GM21576 (cell line): ENCODE results near the gene PID1.
"Not testable (repeated sequence)": the region's sequence is repeated elsewhere in the genome, so short reads cannot be mapped to it uniquely, and the experiment has no call there.

Experiments used
- ATAC-seq: cut with Tn5 transposase; IDR thresholded peaks from one replicate; pipeline ENCODE4 v1.9.1; 2021; ENCODE audit warnings: mild to moderate bottlenecking, moderate library complexity; ENCODE audit not compliant: unreplicated experiment

Gene PID1

GRCh38 chr2:229083606-229084340 lies 187.3 kb downstream of the PID1 start:
- no peak for ATAC-seq

- ATAC-seq = no peak
Measured at GRCh38 chr2:229081411-229081810, 189.7 kb downstream of the PID1 start.

- no peak for ATAC-seq
Measured at GRCh38 chr2:229080172-229080571, 190.9 kb downstream of the PID1 start.

- not testable (repeated sequence) for ATAC-seq
Measured at GRCh38 chr2:229076886-229077285, 194.2 kb downstream of the PID1 start.

- ATAC-seq = no peak
Measured at GRCh38 chr2:229073935-229074334, 197.2 kb downstream of the PID1 start.

- ATAC-seq = no peak
Measured at GRCh38 chr2:229071292-229071976, 199.7 kb downstream of the PID1 start.

GRCh38 chr2:229066121-229066715 lies 204.9 kb downstream of the PID1 start:
- no peak for ATAC-seq

GRCh38 chr2:229064749-229065148 lies 206.3 kb downstream of the PID1 start:
- ATAC-seq = no peak

- ATAC-seq = no peak
Measured at GRCh38 chr2:229060147-229060546, 210.9 kb downstream of the PID1 start.

GRCh38 chr2:229059331-229060033 lies 211.6 kb downstream of the PID1 start:
- no peak for ATAC-seq

- ATAC-seq = no peak
Measured at GRCh38 chr2:229057976-229058553, 213.0 kb downstream of the PID1 start.

- ATAC-seq = no peak
Measured at GRCh38 chr2:229054311-229054710, 216.8 kb downstream of the PID1 start.

GRCh38 chr2:229051798-229052197 lies 219.3 kb downstream of the PID1 start:
- ATAC-seq = no peak

GRCh38 chr2:229050133-229050532 lies 221.0 kb downstream of the PID1 start:
- ATAC-seq = no peak

- ATAC-seq = no peak
Measured at GRCh38 chr2:229048134-229048533, 223.0 kb downstream of the PID1 start.

GRCh38 chr2:229045671-229046070 lies 225.4 kb downstream of the PID1 start:
- ATAC-seq = no peak

GRCh38 chr2:229044581-229044980 lies 226.5 kb downstream of the PID1 start:
- ATAC-seq = no peak

- no peak for ATAC-seq
Measured at GRCh38 chr2:229043681-229044080, 227.4 kb downstream of the PID1 start.

GRCh38 chr2:229042349-229042748 lies 228.7 kb downstream of the PID1 start:
- ATAC-seq = no peak

- ATAC-seq = no peak
Measured at GRCh38 chr2:229041691-229042090, 229.4 kb downstream of the PID1 start.

- no peak for ATAC-seq
Measured at GRCh38 chr2:229037621-229038020, 233.5 kb downstream of the PID1 start.
